NCI-H128 (cell line): Measurements from ENCODE around the gene ARL13B.

Source experiments
- DNase-seq: peaks from one replicate; lab custom pipeline; 2025; ENCODE audit not compliant: unreplicated experiment; lab: John Stamatoyannopoulos, UW

The ARL13B gene

GRCh38 chr3:94099311-94099710, 119.4 kb downstream of the ARL13B start:
- DNase-seq = no peak

GRCh38 chr3:94101860-94102259, 121.9 kb downstream of the ARL13B start:
- DNase-seq = no peak
